Lower lobe of right lung (tissue), 2 donors: ENCODE results near the gene P2RX4. TPM values are rescaled to one million over a fixed set of nuclear protein-coding genes. Genes with fewer than 3 reads are reported as not detected.

Experiments
- ATAC-seq, 2 donors: fragments of 200-7000 bp; cut with Tn5 transposase; one replicate each; pipeline ENCODE4 v1.9.1; 2020 to 2022; ENCODE audit warnings: mild to moderate bottlenecking in 2 of 2, moderate library complexity in 2 of 2
- DNase-seq: peaks from one replicate; pipeline ENCODE4 v3.0.0-alpha.2; 2020
- H3K27ac ChIP-seq: fragments of 200-600 bp; one replicate; pipeline ENCODE4 v1.8.0; 2022
- H3K27me3 ChIP-seq: fragments of 200-600 bp; one replicate; pipeline ENCODE4 v1.8.0; 2022; ENCODE audit warnings: low read depth
- H3K36me3 ChIP-seq: fragments of 200-600 bp; one replicate; pipeline ENCODE4 v1.8.0; 2022; ENCODE audit warnings: mild to moderate bottlenecking
- H3K4me1 ChIP-seq: fragments of 200-600 bp; one replicate; pipeline ENCODE4 v1.8.0; 2022
- H3K4me3 ChIP-seq: fragments of 200-600 bp; one replicate; pipeline ENCODE4 v1.8.0; 2022; ENCODE audit warnings: mild to moderate bottlenecking
- H3K9me3 ChIP-seq: fragments of 200-600 bp; one replicate; pipeline ENCODE4 v1.8.0; 2022
- intact Hi-C: fragments of 100-400 bp; cut with DNase I; formaldehyde crosslinking; loops from one replicate; pipeline ENCODE4 v1.11.0; 2022
- total RNA-seq: library from RNA; stranded (reverse); fragmentation: NEBNext Ultra II Directional; extraction: Animal tissue kit (Norgen Biotek cat#: 25700); gene quantifications from one replicate; pipeline ENCODE4 v1.2.1, GENCODE V29; 2021
- TF ChIP-seq, protein P1 (sequence below): fragments of 200-600 bp; IDR thresholded peaks from one replicate; pipeline ENCODE4 v1.8.0; 2022; ENCODE audit warnings: antibody characterized with exemption, mild to moderate bottlenecking
- donor health status: DM: no; HTN: yes; CAD: no; lungs with severe emphysema.

Gene P2RX4
- total RNA-seq, 1 donor from 2014 or later: 65.8 TPM

GRCh38 chr12:121273364-121273896 lies 63.5 kb downstream of the P2RX4 start:
- ATAC-seq: no peak

DNA sequence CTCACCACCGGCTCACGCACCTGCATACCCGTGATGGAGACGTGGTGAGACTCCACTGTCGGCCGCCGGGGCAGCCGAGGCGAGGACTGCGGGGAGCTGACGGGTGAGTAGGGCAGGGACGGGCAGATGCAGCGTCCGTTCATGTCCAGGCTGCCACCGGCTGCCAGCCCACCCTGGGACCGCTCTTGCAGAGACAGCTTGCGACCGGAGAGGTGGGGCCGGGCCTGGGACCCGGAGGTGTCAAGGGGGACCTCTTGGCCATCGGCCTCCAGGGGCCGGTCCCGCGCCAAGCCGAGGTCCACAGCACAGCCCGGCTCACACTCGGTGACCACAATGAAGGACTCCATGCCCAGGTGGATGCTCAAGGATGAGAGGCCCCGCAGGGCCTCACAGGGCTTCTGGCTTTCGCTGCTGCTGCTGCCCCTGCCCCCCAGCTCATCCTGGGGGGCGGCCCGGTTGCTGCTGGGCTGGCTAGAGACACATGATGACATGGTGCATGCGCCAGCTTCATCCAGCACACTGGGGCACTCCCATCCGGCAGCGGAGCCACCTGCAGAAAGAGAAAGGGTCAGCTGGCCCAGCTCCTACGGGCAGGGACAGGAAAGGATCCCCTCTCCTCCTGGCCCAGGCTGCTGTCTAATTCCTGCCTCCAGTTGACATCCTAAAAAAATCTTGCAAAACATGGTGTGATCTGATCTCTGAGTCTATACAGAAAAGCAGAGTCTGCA lies 64.3 kb downstream of the P2RX4 start:
- no peak overlapping the region for H3K4me3 ChIP-seq
- TF ChIP-seq, protein P1, sequence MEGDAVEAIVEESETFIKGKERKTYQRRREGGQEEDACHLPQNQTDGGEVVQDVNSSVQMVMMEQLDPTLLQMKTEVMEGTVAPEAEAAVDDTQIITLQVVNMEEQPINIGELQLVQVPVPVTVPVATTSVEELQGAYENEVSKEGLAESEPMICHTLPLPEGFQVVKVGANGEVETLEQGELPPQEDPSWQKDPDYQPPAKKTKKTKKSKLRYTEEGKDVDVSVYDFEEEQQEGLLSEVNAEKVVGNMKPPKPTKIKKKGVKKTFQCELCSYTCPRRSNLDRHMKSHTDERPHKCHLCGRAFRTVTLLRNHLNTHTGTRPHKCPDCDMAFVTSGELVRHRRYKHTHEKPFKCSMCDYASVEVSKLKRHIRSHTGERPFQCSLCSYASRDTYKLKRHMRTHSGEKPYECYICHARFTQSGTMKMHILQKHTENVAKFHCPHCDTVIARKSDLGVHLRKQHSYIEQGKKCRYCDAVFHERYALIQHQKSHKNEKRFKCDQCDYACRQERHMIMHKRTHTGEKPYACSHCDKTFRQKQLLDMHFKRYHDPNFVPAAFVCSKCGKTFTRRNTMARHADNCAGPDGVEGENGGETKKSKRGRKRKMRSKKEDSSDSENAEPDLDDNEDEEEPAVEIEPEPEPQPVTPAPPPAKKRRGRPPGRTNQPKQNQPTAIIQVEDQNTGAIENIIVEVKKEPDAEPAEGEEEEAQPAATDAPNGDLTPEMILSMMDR: no peak
- no peaks in the 10 kb centered on the region for H3K9me3 ChIP-seq
- ATAC-seq: no peak
- intact Hi-C loops: no loop called here
- peaks cover 34% of the 10 kb centered on the region for H3K36me3 ChIP-seq
- H3K4me1 ChIP-seq: peaks cover 28% of the 10 kb centered on the region
- no peak for DNase-seq
- H3K27me3 ChIP-seq: no peaks in the 10 kb centered on the region
- no peak overlapping the region for H3K27ac ChIP-seq

More at GRCh38 chr12:121273364-121273896, 63.5 kb downstream of the P2RX4 start:
- no peak overlapping the region for H3K27ac ChIP-seq
- H3K36me3 ChIP-seq: peaks cover 41% of the 10 kb centered on the region
- H3K27me3 ChIP-seq: no peaks in the 10 kb centered on the region
- H3K4me1 ChIP-seq: peaks cover 20% of the 10 kb centered on the region
- H3K9me3 ChIP-seq: no peaks in the 10 kb centered on the region
- no peak overlapping the region for H3K4me3 ChIP-seq
- intact Hi-C loops: no loop called here
- no peak for DNase-seq
- TF ChIP-seq, protein P1: no peak

DNA sequence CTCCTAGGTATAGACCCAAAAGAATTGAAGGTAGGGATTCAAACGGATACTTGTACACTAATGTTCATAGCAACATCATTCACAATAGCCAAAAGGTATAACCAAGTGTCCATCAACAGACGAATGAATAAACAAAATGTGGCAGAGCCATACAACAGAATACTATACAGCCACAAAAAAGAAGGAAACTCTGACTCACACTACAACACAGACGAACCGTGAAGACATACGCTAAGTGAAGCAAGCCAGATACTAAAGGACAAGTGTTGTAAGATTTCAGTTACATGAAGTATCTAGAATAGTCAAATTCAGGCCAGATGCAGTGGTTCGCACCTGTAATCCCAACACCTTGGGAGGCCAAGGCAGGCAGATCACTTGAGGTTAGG lies 67.4 kb downstream of the P2RX4 start:
- TF ChIP-seq, protein P1: no peak
- Histone ChIP-seq H3K4me3 (no peak overlapping the region), H3K27ac (no peak overlapping the region), H3K27me3 (no peaks in the 10 kb centered on the region), H3K36me3 (peaks cover 15% of the 10 kb centered on the region), H3K4me1 (peaks cover 42% of the 10 kb centered on the region), H3K9me3 (no peaks in the 10 kb centered on the region)
- ATAC-seq (no peak), DNase-seq (no peak)
- intact Hi-C loops: no loop called here

DNA sequence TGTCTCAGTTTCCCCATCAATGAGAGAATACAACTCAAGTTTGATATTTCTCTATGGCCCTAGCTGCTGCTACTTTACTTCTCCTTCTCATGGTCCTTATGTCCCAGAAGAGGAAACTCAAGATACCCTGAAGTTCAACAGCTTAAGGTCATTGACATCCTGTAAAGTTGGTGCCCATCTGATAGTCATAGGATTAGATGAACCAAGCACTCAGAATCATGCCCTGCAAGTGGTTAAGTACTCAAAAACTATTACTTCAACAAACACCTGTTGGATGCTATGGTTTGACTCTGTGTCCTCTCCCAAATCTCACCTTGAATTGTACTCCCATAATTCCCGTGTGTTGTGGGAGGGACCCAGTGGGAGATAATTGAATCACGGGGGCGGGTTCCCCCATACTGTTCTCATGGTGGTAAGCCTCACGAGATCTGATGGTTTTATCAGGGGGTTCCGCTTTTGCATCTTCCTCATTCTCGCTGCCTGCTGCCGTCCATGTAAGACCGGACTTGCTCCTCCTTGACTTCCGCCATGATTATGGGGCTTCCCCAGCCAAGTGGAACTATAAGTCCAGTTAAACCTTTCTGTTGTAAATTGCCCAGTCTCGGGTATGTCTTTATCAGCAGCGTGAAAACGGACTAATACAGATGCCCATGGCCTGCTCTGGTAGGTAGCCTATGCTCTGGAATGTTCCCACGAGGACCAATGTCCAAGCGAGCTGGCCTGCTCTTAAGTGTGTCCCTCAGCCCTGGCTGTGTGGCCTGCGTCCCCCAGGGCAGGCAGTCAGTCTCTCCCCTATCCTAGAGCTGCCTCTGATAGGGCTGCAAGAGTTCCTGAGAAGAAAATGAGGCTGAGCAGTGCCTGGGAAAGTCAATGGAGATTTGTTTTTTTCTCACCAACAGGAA lies 68.5 kb downstream of the P2RX4 start:
- H3K4me1 ChIP-seq: peaks cover 44% of the 10 kb centered on the region
- H3K9me3 ChIP-seq: no peaks in the 10 kb centered on the region
- DNase-seq (peak; percentile 74), ATAC-seq (peak; percentile 55 to 73)
- TF ChIP-seq, protein P1: no peak
- H3K27ac ChIP-seq: peak overlapping the region; percentile 72
- H3K27me3 ChIP-seq: no peaks in the 10 kb centered on the region
- intact Hi-C loops: no loop called here
- no peak overlapping the region for H3K4me3 ChIP-seq
- peaks cover 17% of the 10 kb centered on the region for H3K36me3 ChIP-seq

DNA sequence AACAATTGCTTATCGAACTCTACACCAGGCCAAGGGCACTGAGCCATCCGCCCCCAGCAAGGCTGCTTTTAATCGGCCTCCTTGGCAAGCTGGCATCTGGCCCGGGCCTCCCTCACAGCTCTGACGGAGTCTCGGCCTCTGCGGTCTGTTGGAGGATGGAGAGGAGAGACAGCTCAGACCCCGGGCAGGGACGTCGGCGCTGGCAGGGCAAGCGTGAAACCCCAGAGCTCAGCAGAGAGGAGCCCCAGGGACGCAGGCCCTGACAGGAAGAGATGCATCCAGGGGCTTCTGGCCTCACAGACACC lies 69.1 kb downstream of the P2RX4 start:
- DNase-seq (no peak), ATAC-seq (peak; percentile 7 to 19)
- H3K9me3 ChIP-seq: no peaks in the 10 kb centered on the region
- peak overlapping the region; percentile 72 for H3K27ac ChIP-seq
- no peaks in the 10 kb centered on the region for H3K27me3 ChIP-seq
- H3K4me3 ChIP-seq: no peak overlapping the region
- TF ChIP-seq, protein P1: no peak
- peaks cover 11% of the 10 kb centered on the region for H3K36me3 ChIP-seq
- intact Hi-C loops: no loop called here
- peaks cover 50% of the 10 kb centered on the region for H3K4me1 ChIP-seq
